GM19240 (cell line): ENCODE measurements around the gene SLC24A4.

Source experiments
- DNase-seq: peaks from one replicate; pipeline ENCODE4 v3.0.0; 2011; ENCODE audit warnings: low spot score; ENCODE audit not compliant: insufficient read length

SLC24A4 gene

GRCh38 chr14:92456215-92457015, 133.4 kb downstream of the SLC24A4 start:
- no peak for DNase-seq

GRCh38 chr14:92457016-92457565, 134.1 kb downstream of the SLC24A4 start:
- no peak for DNase-seq

GRCh38 chr14:92458136-92459029, 135.4 kb downstream of the SLC24A4 start:
- no peak for DNase-seq

- DNase-seq = no peak
Measured at GRCh38 chr14:92459030-92459949, 136.3 kb downstream of the SLC24A4 start.

- no peak for DNase-seq
Measured at GRCh38 chr14:92459950-92460421, 137.0 kb downstream of the SLC24A4 start.

- DNase-seq = no peak
Measured at GRCh38 chr14:92460541-92460915, 137.6 kb downstream of the SLC24A4 start.

GRCh38 chr14:92460916-92461579, 138.1 kb downstream of the SLC24A4 start:
- peak; percentile 43 for DNase-seq

GRCh38 chr14:92461891-92462290, 138.9 kb downstream of the SLC24A4 start:
- no peak for DNase-seq

GRCh38 chr14:92462568-92462967, 139.6 kb downstream of the SLC24A4 start:
- no peak for DNase-seq

- no peak for DNase-seq
Measured at GRCh38 chr14:92463141-92463540, 140.2 kb downstream of the SLC24A4 start.

GRCh38 chr14:92464156-92464555, 141.2 kb downstream of the SLC24A4 start:
- DNase-seq = no peak

GRCh38 chr14:92464716-92465115, 141.8 kb downstream of the SLC24A4 start:
- no peak for DNase-seq

- DNase-seq = no peak
Measured at GRCh38 chr14:92465353-92466055, 142.5 kb downstream of the SLC24A4 start.

GRCh38 chr14:92466059-92466458, 143.1 kb downstream of the SLC24A4 start:
- no peak for DNase-seq

- DNase-seq = no peak
Measured at GRCh38 chr14:92469515-92469914, 146.6 kb downstream of the SLC24A4 start.

- DNase-seq = no peak
Measured at GRCh38 chr14:92470215-92470614, 147.2 kb downstream of the SLC24A4 start.

GRCh38 chr14:92470811-92471210, 147.8 kb downstream of the SLC24A4 start:
- DNase-seq = no peak

GRCh38 chr14:92471919-92472318, 149.0 kb downstream of the SLC24A4 start:
- DNase-seq = no peak

GRCh38 chr14:92472860-92473259, 149.9 kb downstream of the SLC24A4 start:
- no peak for DNase-seq
